ENCODE results near the gene MPPED2. TPM values are rescaled to one million over a fixed set of nuclear protein-coding genes. Genes with fewer than 3 reads are reported as not detected.

The MPPED2 gene
- polyA plus RNA-seq, 1 donor (not counting 4 experiments of a cell fraction or from before 2014, with no cell fraction given): not detected

DNA sequence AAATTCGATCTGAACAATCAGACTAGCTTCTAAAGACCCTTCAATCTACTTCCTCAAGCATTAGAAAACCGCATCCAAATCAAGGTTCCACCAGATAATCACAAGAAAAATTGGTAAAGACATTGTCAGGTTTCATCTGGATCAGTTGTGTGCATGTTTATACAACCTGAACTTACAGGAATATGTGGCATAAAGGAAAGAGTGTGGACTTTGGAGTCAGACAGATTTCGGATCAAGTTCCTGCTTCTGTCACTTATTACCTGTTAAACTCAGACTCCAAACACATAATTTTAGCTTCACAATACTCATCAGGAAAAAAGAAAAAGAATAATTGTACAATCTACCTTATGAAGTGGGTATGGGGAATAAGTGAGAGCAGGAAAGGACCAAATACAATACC, 80.5 kb downstream of the MPPED2 start:
- no peak for FAIRE-seq
- dilution Hi-C loops (cut with MboI; ENCODE audit: extremely low pct_ligation_motif_present, low sequenced_read_pairs): no loop called here
- no peaks in the 10 kb centered on the region for H3K9me3 ChIP-seq (ENCODE audit: control insufficient read depth, low read depth, low read length)

DNA sequence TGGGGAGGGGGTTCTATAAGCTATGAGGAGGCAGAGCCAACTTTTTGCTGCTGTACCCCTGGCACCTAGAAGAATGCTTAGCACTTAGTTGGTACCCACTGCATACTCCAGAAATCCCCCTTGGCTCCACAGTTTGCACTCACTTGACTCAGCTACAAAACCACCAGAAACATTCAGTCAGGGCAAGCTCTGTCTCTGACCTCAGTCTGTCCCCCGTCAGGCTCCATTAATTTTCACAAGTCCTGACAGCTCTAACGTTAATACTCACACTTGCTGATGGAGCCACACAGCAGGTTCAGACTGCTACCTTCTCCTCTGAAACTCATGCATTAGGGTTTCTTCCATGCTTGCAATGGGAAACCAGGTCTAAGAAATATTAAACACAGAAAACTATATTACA, 81.7 kb downstream of the MPPED2 start:
- H3K36me3 ChIP-seq (ENCODE audit: control insufficient read depth in 2 of 2, extremely low read depth in 1 of 2, insufficient read depth in 2 of 2, low read length in 2 of 2): no peaks in the 10 kb centered on the region
- no peak for FAIRE-seq

More for the DNA sequence above, 80.5 kb downstream of the MPPED2 start:
- Histone ChIP-seq H3K27me3 (ENCODE audit: control insufficient read depth, extremely low read depth, insufficient read depth, low read length) (no peaks in the 10 kb centered on the region), H3K4me3 (ENCODE audit: control insufficient read depth in 2 of 3, extremely low read depth in 1 of 3, insufficient read depth in 2 of 3, low read depth in 1 of 3, low read length in 3 of 3) (no peak overlapping the region), H3K4me1 (ENCODE audit: control insufficient read depth, extremely low read depth, insufficient read depth, low read length) (no peaks in the 10 kb centered on the region), H3K4me2 (ENCODE audit: control insufficient read depth, extremely low read depth, insufficient read depth, low read depth, low read length) (no peak overlapping the region), H3K9me1 (ENCODE audit: control insufficient read depth, extremely low read depth, insufficient read depth, low read length) (no peaks in the 10 kb centered on the region), H3K79me2 (ENCODE audit: control insufficient read depth, insufficient read depth, low read length) (no peaks in the 10 kb centered on the region), H4K20me1 (ENCODE audit: control insufficient read depth, extremely low read depth, insufficient read depth, low read length) (no peaks in the 10 kb centered on the region), H2AFZ (ENCODE audit: control insufficient read depth, low read length) (no peak overlapping the region), H3K27ac (ENCODE audit: control insufficient read depth, insufficient read depth, low read length) (no peak overlapping the region), H3K36me3 (ENCODE audit: control insufficient read depth in 2 of 2, extremely low read depth in 1 of 2, insufficient read depth in 2 of 2, low read length in 2 of 2) (no peaks in the 10 kb centered on the region), H3K9ac (ENCODE audit: control insufficient read depth, extremely low read depth, insufficient read depth, low read length) (no peak overlapping the region)
- no peak for DNase-seq (ENCODE audit: low read depth, low spot score)
- TF ChIP-seq EZH2 (IDR thresholded peaks at IDR 0.05; ENCODE audit: low read length): no peak
- TF ChIP-seq, protein P1, sequence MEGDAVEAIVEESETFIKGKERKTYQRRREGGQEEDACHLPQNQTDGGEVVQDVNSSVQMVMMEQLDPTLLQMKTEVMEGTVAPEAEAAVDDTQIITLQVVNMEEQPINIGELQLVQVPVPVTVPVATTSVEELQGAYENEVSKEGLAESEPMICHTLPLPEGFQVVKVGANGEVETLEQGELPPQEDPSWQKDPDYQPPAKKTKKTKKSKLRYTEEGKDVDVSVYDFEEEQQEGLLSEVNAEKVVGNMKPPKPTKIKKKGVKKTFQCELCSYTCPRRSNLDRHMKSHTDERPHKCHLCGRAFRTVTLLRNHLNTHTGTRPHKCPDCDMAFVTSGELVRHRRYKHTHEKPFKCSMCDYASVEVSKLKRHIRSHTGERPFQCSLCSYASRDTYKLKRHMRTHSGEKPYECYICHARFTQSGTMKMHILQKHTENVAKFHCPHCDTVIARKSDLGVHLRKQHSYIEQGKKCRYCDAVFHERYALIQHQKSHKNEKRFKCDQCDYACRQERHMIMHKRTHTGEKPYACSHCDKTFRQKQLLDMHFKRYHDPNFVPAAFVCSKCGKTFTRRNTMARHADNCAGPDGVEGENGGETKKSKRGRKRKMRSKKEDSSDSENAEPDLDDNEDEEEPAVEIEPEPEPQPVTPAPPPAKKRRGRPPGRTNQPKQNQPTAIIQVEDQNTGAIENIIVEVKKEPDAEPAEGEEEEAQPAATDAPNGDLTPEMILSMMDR (optimal IDR thresholded peaks at IDR 0.05 in 1 of 3, IDR thresholded peaks at IDR 0.05 in 1 of 3, conservative IDR thresholded peaks at IDR 0.05 in 1 of 3; ENCODE audit: extremely low read depth in 1 of 3, insufficient read depth in 2 of 3, low read length in 3 of 3): no peak

More for the DNA sequence above, 81.7 kb downstream of the MPPED2 start:
- Histone ChIP-seq H3K9ac (ENCODE audit: control insufficient read depth, extremely low read depth, insufficient read depth, low read length) (no peak overlapping the region), H3K79me2 (ENCODE audit: control insufficient read depth, insufficient read depth, low read length) (no peaks in the 10 kb centered on the region), H3K27me3 (ENCODE audit: control insufficient read depth, extremely low read depth, insufficient read depth, low read length) (no peaks in the 10 kb centered on the region), H4K20me1 (ENCODE audit: control insufficient read depth, extremely low read depth, insufficient read depth, low read length) (no peaks in the 10 kb centered on the region), H3K4me1 (ENCODE audit: control insufficient read depth, extremely low read depth, insufficient read depth, low read length) (no peaks in the 10 kb centered on the region), H3K27ac (ENCODE audit: control insufficient read depth, insufficient read depth, low read length) (no peak overlapping the region), H2AFZ (ENCODE audit: control insufficient read depth, low read length) (no peak overlapping the region), H3K9me3 (ENCODE audit: control insufficient read depth, low read depth, low read length) (no peaks in the 10 kb centered on the region), H3K4me3 (ENCODE audit: control insufficient read depth in 2 of 3, extremely low read depth in 1 of 3, insufficient read depth in 2 of 3, low read depth in 1 of 3, low read length in 3 of 3) (no peak overlapping the region), H3K4me2 (ENCODE audit: control insufficient read depth, extremely low read depth, insufficient read depth, low read depth, low read length) (no peak overlapping the region), H3K9me1 (ENCODE audit: control insufficient read depth, extremely low read depth, insufficient read depth, low read length) (no peaks in the 10 kb centered on the region)
- dilution Hi-C loops (cut with MboI; ENCODE audit: extremely low pct_ligation_motif_present, low sequenced_read_pairs): no loop called here
- DNase-seq (ENCODE audit: low read depth, low spot score): no peak
- TF ChIP-seq EZH2 (IDR thresholded peaks at IDR 0.05; ENCODE audit: low read length): no peak
- TF ChIP-seq, protein P1 (optimal IDR thresholded peaks at IDR 0.05 in 1 of 3, IDR thresholded peaks at IDR 0.05 in 1 of 3, conservative IDR thresholded peaks at IDR 0.05 in 1 of 3; ENCODE audit: extremely low read depth in 1 of 3, insufficient read depth in 2 of 3, low read length in 3 of 3): no peak

Data from keratinocyte (primary cell).